Measurements from ENCODE around the gene OR11A1.

- no peak for TF ChIP-seq CTCF (IDR thresholded peaks at IDR 0.05; ENCODE audit: insufficient read depth, low read length)
- no peak for TF ChIP-seq POLR2AphosphoS5 (IDR thresholded peaks at IDR 0.05; ENCODE audit: low read depth)
- no peak for TF ChIP-seq REST (IDR thresholded peaks at IDR 0.05; ENCODE audit: insufficient replicate concordance, low read depth)
- TF ChIP-seq GABPA (IDR thresholded peaks at IDR 0.05; ENCODE audit: low read depth): no peak
- no peak for TF ChIP-seq SPI1 (IDR thresholded peaks at IDR 0.05; ENCODE audit: borderline replicate concordance, low read depth)
Observed at GRCh38 chr6:29499704-29500103, 42.8 kb upstream of the OR11A1 start.

Measured in HL-60 (cell line).